ENCODE data around the gene SGMS1. TPM values are rescaled to one million over a fixed set of nuclear protein-coding genes. Genes with fewer than 3 reads are reported as not detected.
A peak's percentile ranks its signal among the peaks of the same experiment; 100 is the strongest.

SGMS1 gene
- total RNA-seq, 3 donors from 2014 or later (not counting 1 experiment from before 2014, with no cell fraction given): 24.5 to 32.7 (median 30.4) TPM

DNA sequence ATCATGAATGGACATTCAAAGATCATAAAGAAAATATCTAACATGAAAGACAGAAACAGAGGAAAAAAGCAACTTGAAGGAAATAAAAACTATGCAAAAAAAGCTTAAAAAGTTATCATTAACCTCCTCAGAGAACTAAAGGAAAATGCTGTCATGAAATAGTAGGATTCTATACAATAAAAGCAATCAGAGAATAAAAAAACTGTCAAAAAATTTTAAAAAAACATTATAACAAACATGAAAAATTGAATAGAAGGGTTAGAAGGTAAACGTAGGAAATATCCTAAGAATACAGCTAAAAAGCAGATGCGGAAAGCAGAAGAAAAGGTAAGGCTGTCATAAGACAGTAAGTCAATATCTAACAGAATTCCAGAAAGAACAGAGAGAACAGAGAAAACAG is 44.8 kb downstream of the SGMS1 start:
- intact Hi-C loops (cut with micrococcal nuclease): no loop called here

GRCh38 chr10:50577681-50578350 is 45.9 kb downstream of the SGMS1 start:
- peak in 1 of 3 donors; percentile 50 for ATAC-seq
- no peaks in the 10 kb centered on the region for H3K27me3 ChIP-seq (ENCODE audit: control insufficient read depth, insufficient read depth, low read length)
- no peak overlapping the region for H3K27ac ChIP-seq (ENCODE audit: low read length)
- WGBS (ENCODE audit: insufficient coverage): 56% methylated on average over 7 of the region's 7 CpGs
- Mint-ChIP-seq H3K4me1 (peaks cover 59 to 60% of the 10 kb centered on the region in 2 donors), H3K36me3 (no peaks in the 10 kb centered on the region), H3K4me3 (no peak overlapping the region), H3K9me3 (no peaks in the 10 kb centered on the region), H3K27me3 (ENCODE audit: low read depth in 2 of 2) (no peaks in the 10 kb centered on the region), H3K27ac (no peak overlapping the region)
- no peaks in the 10 kb centered on the region for H3K36me3 ChIP-seq (ENCODE audit: control insufficient read depth, insufficient read depth, low read length)
- intact Hi-C loops (cut with micrococcal nuclease): no loop called here
- no peak for DNase-seq
- H3K9me3 ChIP-seq (ENCODE audit: control insufficient read depth, insufficient read depth, low read length): no peaks in the 10 kb centered on the region
- H3K4me3 ChIP-seq (ENCODE audit: low read length): no peak overlapping the region
- H3K4me1 ChIP-seq (ENCODE audit: control insufficient read depth, insufficient read depth, low read length): peaks cover 3% of the 10 kb centered on the region
- no peak for TF ChIP-seq CTCF (IDR thresholded peaks at IDR 0.05)

More for the DNA sequence above, 44.8 kb downstream of the SGMS1 start:
- no CpG with 5 or more reads among the region's 2 CpGs for WGBS (ENCODE audit: insufficient coverage)
- DNase-seq (no peak), ATAC-seq (no peak)
- no peak for TF ChIP-seq CTCF (IDR thresholded peaks at IDR 0.05)
- Mint-ChIP-seq H3K4me3 (no peak overlapping the region), H3K27me3 (ENCODE audit: low read depth in 2 of 2) (no peaks in the 10 kb centered on the region), H3K4me1 (peaks cover 54% of the 10 kb centered on the region in 2 donors), H3K9me3 (no peaks in the 10 kb centered on the region), H3K27ac (no peak overlapping the region), H3K36me3 (no peaks in the 10 kb centered on the region)
- Histone ChIP-seq H3K27me3 (ENCODE audit: control insufficient read depth, insufficient read depth, low read length) (no peaks in the 10 kb centered on the region), H3K4me1 (ENCODE audit: control insufficient read depth, insufficient read depth, low read length) (peaks cover 3% of the 10 kb centered on the region), H3K4me3 (ENCODE audit: low read length) (no peak overlapping the region), H3K27ac (ENCODE audit: low read length) (no peak overlapping the region), H3K9me3 (ENCODE audit: control insufficient read depth, insufficient read depth, low read length) (no peaks in the 10 kb centered on the region), H3K36me3 (ENCODE audit: control insufficient read depth, insufficient read depth, low read length) (no peaks in the 10 kb centered on the region)

DNA sequence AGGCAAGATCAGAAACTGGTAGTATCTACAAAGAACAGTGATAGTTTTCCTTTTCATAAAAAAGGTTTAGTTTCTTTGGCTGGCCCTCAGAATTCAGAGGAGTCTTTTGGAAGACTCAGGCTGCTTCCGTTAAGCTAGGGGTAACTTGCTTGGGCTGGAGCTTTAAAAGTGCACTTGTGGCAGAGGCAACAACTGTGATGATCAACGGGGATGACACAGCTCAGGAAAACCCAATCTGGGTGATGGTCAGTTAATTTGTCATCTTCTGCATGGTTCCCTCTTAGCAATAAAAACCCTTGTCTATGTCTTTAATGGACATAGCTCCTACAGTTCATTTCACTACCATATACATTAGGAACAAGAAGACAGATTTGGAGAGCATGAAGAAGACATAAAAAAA is 46.7 kb downstream of the SGMS1 start:
- H3K9me3 Mint-ChIP-seq: no peaks in the 10 kb centered on the region
- no peak overlapping the region for H3K27ac Mint-ChIP-seq

More for the DNA sequence above, 46.7 kb downstream of the SGMS1 start:
- peaks cover 61 to 62% of the 10 kb centered on the region in 2 donors for H3K4me1 Mint-ChIP-seq
- Histone ChIP-seq H3K36me3 (ENCODE audit: control insufficient read depth, insufficient read depth, low read length) (no peaks in the 10 kb centered on the region), H3K4me3 (ENCODE audit: low read length) (no peak overlapping the region), H3K9me3 (ENCODE audit: control insufficient read depth, insufficient read depth, low read length) (no peaks in the 10 kb centered on the region), H3K4me1 (ENCODE audit: control insufficient read depth, insufficient read depth, low read length) (peaks cover 3% of the 10 kb centered on the region), H3K27ac (ENCODE audit: low read length) (no peak overlapping the region), H3K27me3 (ENCODE audit: control insufficient read depth, insufficient read depth, low read length) (no peaks in the 10 kb centered on the region)
- DNase-seq: no peak
- H3K27me3 Mint-ChIP-seq (ENCODE audit: low read depth in 2 of 2): no peaks in the 10 kb centered on the region
- no peak for ATAC-seq
- 82% methylated on average over 2 of the region's 2 CpGs for WGBS (ENCODE audit: insufficient coverage)
- no peaks in the 10 kb centered on the region for H3K36me3 Mint-ChIP-seq
- intact Hi-C loops (cut with micrococcal nuclease): no loop called here
- no peak for TF ChIP-seq CTCF (IDR thresholded peaks at IDR 0.05)
- H3K4me3 Mint-ChIP-seq: no peak overlapping the region
